Measurements from ENCODE around the gene CDC42SE2.

CDC42SE2 gene

DNA sequence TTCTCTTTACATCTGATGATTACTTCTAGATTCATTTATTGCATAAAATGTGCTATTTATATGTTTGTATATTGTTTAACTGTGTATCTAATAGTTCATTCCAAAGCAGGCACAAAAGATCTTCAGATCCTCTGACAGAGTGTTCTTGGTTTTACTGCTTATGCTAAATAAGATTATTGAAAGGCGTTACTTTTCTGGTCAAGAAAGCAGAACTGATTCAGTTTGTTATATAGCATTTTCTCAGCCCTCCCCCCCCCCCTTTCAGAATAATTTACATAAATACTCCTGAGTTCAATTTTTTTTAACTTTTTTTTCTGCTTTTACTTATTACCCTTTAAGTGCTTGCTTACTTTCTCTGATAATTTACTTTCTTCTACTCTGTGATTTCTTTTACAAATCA is 15.4 kb downstream of the CDC42SE2 start:
- no peak for DNase-seq

- DNase-seq: no peak
Measured at GRCh38 chr5:131280417-131280816, 16.6 kb downstream of the CDC42SE2 start.

GRCh38 chr5:131281133-131281867 is 17.4 kb downstream of the CDC42SE2 start:
- DNase-seq: peak; percentile 89

- no peak for DNase-seq
Measured at GRCh38 chr5:131281868-131282234, 18.0 kb downstream of the CDC42SE2 start.

GRCh38 chr5:131282235-131282634 is 18.4 kb downstream of the CDC42SE2 start:
- no peak for DNase-seq

GRCh38 chr5:131285703-131286399 is 22.0 kb downstream of the CDC42SE2 start:
- no peak for DNase-seq

DNA sequence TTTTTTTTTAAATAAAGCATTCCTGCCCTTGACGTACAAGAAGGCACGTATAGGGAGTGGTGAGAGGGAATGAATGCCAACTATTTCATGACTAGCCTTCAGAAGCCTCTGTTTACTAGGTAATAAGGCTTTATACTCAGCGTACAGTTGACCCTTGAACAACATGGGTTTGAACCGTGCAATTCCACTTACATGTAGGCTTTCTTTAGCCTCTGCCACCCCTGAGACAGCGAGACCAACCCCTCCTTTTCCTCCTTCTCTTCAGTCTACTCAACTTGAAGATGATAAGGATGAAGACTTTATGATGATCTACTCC is 22.5 kb downstream of the CDC42SE2 start:
- no peak for DNase-seq

DNA sequence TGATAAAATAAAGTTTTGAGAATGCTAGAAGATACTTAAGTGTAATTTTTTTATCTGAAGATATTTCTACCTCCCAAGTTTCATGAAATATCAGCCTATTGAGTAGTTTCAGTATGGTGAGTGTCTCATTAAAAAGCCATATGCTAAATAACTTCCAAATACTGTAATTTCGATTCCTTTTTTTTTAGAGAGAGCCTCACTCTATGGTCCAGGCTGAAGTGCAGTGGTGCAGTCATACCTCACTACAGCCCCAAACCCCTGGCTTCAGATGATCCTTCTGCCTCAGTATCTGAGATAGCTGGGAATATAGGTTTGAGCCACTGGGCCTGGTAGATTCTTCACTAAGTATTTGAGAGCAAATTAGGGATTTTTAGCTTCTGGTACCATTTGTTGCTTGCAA is 24.5 kb downstream of the CDC42SE2 start:
- no peak for DNase-seq

DNA sequence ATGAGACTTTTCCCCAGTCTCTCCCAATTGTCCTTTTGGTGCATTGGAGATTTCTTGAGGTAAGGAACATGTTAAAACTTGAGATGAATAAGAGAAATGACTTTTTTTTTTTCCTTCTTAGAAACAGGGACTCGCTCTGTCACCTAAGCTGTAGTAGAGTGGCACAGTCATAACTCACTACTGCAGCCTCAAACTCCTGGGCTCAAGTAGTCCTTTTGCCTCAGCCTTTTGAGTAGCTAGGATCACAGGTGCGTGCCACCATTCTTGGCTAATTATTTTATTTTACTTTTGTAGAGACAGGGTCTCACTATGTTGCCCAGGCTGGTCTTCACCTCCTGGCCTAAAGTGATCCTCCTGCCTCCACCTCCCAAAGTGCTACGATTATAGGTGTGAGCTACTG is 25.9 kb downstream of the CDC42SE2 start:
- DNase-seq: no peak

- DNase-seq: peak; percentile 61
Measured at GRCh38 chr5:131296213-131296672, 32.4 kb downstream of the CDC42SE2 start.

- no peak for DNase-seq
Measured at GRCh38 chr5:131297886-131298285, 34.0 kb downstream of the CDC42SE2 start.

GRCh38 chr5:131299465-131299864 is 35.6 kb downstream of the CDC42SE2 start:
- no peak for DNase-seq

- DNase-seq: no peak
Measured at GRCh38 chr5:131302506-131302905, 38.7 kb downstream of the CDC42SE2 start.

- DNase-seq: no peak
Measured at GRCh38 chr5:131303537-131303936, 39.7 kb downstream of the CDC42SE2 start.

DNA sequence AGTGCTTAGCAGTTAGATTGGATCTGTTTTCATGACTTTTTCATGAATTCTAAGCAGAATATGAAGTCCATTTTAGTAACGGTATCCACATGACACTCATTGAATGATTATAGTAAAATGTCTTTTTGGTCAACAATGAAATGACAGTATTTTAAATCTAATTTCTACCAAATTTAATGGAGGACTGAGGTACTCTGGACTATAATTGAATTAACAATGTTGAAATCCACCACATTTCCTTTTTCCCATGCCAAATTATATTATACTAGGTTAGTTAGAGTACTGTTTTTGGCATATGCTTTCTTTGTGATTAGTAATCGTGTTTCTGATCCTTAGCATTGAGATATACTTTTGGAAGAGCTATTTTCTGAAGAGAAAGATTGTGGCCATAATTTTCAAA is 40.6 kb downstream of the CDC42SE2 start:
- DNase-seq: no peak

- DNase-seq: peak; percentile 51
Measured at GRCh38 chr5:131305138-131305689, 41.4 kb downstream of the CDC42SE2 start.

DNA sequence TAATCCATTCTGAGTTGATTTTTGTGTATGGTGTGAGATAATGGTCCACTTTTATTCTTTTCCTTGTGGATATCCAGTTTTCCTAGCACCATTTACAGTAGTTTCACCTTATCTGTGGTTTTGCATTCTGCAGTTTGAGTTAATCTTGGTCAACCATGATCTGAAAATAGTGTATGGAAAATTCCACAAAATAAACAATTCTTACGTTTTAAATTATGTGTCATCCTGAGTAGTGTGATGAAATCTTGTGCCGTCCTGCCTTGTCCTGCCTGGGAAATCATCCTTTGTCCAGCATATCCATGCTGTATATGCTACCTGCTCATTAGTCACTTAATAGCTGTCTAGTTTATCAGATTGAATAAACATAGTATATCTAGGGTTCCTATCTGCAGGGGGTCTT is 42.1 kb downstream of the CDC42SE2 start:
- DNase-seq: no peak

- DNase-seq: peak; percentile 75
Measured at GRCh38 chr5:131312235-131312772, 48.5 kb downstream of the CDC42SE2 start.

- DNase-seq: no peak
Measured at GRCh38 chr5:131316026-131316425, 52.2 kb downstream of the CDC42SE2 start.

DNA sequence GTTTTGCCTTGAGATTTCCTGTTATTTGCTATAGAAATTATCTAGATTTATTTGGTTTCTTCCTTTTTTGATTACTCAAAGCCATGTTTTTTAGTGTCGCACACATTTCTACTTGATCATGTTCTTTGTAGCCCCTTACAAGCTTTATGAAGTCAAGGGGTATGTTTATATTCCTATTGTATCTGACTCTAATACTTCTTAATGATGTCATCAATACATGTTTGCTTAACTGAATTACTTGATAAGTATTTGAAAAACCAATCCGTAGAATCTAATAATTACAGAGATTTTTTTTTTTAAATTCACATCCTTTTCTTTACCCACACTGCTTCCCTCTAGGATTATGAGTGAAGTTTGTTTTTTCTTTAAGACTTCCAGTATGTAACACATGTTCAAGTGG is 53.0 kb downstream of the CDC42SE2 start:
- DNase-seq: no peak

GRCh38 chr5:131318455-131318854 is 54.6 kb downstream of the CDC42SE2 start:
- DNase-seq: no peak

- DNase-seq: no peak
Measured at GRCh38 chr5:131321066-131321465, 57.2 kb downstream of the CDC42SE2 start.

DNA sequence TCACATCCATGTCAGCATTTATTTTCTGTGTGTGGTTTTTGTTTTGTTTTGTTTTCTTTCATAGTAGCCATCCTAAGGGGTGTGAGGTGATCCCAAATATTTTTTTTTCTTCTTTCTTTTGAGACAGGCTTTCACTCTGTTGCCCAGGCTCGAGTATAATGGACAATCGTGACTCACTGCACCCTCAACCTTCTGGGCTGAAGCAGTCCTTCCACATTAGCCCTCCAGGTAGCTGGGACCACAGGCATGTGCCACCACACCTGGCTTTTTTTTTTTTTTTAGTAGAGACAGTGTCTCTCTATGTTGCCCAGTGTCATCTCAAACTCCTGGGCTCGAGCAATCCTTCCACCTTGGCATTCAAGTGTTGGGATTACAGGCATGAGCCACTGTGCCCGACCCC is 59.1 kb downstream of the CDC42SE2 start:
- no peak for DNase-seq

DNA sequence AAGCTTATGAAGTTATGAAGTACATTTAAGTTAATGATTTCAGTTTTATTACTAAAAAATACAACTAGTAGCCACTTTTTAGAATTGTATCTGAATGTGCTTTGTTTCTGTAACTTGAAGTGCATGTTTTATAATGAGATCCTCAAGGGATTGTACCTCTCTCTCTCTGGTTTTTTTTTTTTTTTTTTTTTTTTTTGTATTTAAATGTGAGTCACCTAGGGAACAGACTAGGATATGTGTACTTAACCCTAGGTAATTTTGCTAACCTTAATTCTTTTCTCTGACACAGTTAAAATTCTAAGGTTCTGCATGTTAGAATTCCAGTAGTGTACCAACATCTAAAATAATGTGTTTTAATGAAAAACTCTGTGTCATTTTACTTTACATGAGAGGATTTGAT is 59.5 kb downstream of the CDC42SE2 start:
- no peak for DNase-seq

All from CD4-positive, alpha-beta T cell treated with Interleukin-17A for 1 hour (primary cell).